ENCODE results near the gene RNF31.
A peak's percentile ranks its signal among the peaks of the same experiment; 100 is the strongest.

The RNF31 gene

DNA sequence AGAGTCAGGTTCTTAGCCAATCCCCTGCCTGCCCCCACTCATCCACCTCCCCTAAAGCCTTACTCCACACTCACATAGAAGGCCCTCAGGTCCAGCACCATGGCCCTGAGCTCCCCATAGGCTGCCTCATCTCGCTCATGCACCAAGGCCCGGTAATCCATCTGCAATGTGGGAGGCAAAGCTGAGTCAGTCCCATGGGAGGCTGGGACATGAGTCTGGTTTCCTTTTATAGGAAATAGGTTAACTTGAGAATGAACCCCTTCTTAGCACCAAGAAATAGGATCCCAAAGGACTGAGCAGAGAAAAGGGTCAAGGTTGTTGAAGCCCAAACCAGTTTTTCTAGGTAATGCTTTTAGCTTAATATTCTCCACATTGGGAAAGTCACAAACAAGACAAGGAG lies 3.8 kb upstream of the RNF31 start:
- H3K4me1 ChIP-seq (ENCODE audit: insufficient read depth, low read length, poor library complexity, severe bottlenecking) = peaks cover 40% of the 10 kb centered on the region
- no peaks in the 10 kb centered on the region for H3K27me3 ChIP-seq (ENCODE audit: insufficient read depth, low read length, poor library complexity, severe bottlenecking)
- peaks cover 73% of the 10 kb centered on the region for H3K79me2 ChIP-seq (ENCODE audit: insufficient read depth, low read length)
- peaks cover 34% of the 10 kb centered on the region for H4K20me1 ChIP-seq (ENCODE audit: insufficient read depth, low read length, poor library complexity, severe bottlenecking)
- no peak overlapping the region for H2AFZ ChIP-seq (ENCODE audit: low read length)
- peaks cover 10% of the 10 kb centered on the region for H3K36me3 ChIP-seq (ENCODE audit: insufficient read depth, low read length)
- peak overlapping the region; percentile 100 for H3K4me2 ChIP-seq (ENCODE audit: low read depth, low read length, poor library complexity, severe bottlenecking)
- H3K9ac ChIP-seq (ENCODE audit: low read depth, low read length, poor library complexity, severe bottlenecking) = no peak overlapping the region
- TF ChIP-seq, protein P1, sequence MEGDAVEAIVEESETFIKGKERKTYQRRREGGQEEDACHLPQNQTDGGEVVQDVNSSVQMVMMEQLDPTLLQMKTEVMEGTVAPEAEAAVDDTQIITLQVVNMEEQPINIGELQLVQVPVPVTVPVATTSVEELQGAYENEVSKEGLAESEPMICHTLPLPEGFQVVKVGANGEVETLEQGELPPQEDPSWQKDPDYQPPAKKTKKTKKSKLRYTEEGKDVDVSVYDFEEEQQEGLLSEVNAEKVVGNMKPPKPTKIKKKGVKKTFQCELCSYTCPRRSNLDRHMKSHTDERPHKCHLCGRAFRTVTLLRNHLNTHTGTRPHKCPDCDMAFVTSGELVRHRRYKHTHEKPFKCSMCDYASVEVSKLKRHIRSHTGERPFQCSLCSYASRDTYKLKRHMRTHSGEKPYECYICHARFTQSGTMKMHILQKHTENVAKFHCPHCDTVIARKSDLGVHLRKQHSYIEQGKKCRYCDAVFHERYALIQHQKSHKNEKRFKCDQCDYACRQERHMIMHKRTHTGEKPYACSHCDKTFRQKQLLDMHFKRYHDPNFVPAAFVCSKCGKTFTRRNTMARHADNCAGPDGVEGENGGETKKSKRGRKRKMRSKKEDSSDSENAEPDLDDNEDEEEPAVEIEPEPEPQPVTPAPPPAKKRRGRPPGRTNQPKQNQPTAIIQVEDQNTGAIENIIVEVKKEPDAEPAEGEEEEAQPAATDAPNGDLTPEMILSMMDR (conservative IDR thresholded peaks at IDR 0.05; ENCODE audit: low read length) = no peak
- H3F3A ChIP-seq (ENCODE audit: low read depth) = 0 out of 2 replicates have a peak, but pooled peaks cover 2% of the 10 kb centered on the region
- no peak overlapping the region for H3K4me3 ChIP-seq (ENCODE audit: low read length, poor library complexity, severe bottlenecking)
- H3K9me2 ChIP-seq (replicated peaks; ENCODE audit: low read depth, low read length) = no peaks in the 10 kb centered on the region
- H3K9me3 ChIP-seq (ENCODE audit: insufficient read depth, low read depth, low read length) = no peaks in the 10 kb centered on the region

DNA sequence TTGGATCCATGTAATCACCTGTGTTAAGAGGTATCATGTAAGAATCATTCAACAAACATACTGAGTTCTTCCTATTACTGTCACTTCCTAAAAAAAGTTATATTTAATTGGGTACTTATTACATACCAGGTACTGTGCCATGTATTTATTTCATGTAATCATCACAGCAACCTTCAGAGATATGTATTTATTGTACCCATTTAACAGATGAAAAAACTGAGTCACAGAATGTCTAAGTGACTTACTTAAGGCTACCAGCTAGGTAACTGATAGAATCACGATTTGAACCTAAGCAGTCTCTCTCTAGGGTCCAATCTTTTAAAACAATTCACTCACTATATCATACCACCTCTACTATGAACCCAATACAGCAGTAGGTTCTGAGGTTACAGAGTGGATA lies 2.8 kb upstream of the RNF31 start:
- Histone ChIP-seq H3K79me2 (ENCODE audit: insufficient read depth, low read length) (peaks cover 73% of the 10 kb centered on the region), H3K9ac (ENCODE audit: low read depth, low read length, poor library complexity, severe bottlenecking) (no peak overlapping the region), H3K9me3 (ENCODE audit: insufficient read depth, low read depth, low read length) (no peaks in the 10 kb centered on the region), H3K4me2 (ENCODE audit: low read depth, low read length, poor library complexity, severe bottlenecking) (peak overlapping the region; percentile 100), H3K9me2 (replicated peaks; ENCODE audit: low read depth, low read length) (no peaks in the 10 kb centered on the region), H2AFZ (ENCODE audit: low read length) (no peak overlapping the region), H3F3A (ENCODE audit: low read depth) (0 out of 2 replicates have a peak, but pooled peaks cover 2% of the 10 kb centered on the region), H4K20me1 (ENCODE audit: insufficient read depth, low read length, poor library complexity, severe bottlenecking) (peaks cover 29% of the 10 kb centered on the region), H3K4me3 (ENCODE audit: low read length, poor library complexity, severe bottlenecking) (no peak overlapping the region), H3K27me3 (ENCODE audit: insufficient read depth, low read length, poor library complexity, severe bottlenecking) (no peaks in the 10 kb centered on the region), H3K4me1 (ENCODE audit: insufficient read depth, low read length, poor library complexity, severe bottlenecking) (peaks cover 40% of the 10 kb centered on the region), H3K36me3 (ENCODE audit: insufficient read depth, low read length) (peaks cover 3% of the 10 kb centered on the region; the same call in 1 of the 2 replicates)
- TF ChIP-seq, protein P1 (conservative IDR thresholded peaks at IDR 0.05; ENCODE audit: low read length) = no peak

- H2AFZ ChIP-seq (ENCODE audit: low read length) = no peak overlapping the region
- peaks cover 73% of the 10 kb centered on the region for H3K79me2 ChIP-seq (ENCODE audit: insufficient read depth, low read length)
- no peak for TF ChIP-seq EZH2phosphoT487 (IDR thresholded peaks at IDR 0.05; ENCODE audit: borderline replicate concordance)
- TF ChIP-seq, protein P1 (conservative IDR thresholded peaks at IDR 0.05; ENCODE audit: low read length) = no peak
- peaks cover 35% of the 10 kb centered on the region for H3K4me1 ChIP-seq (ENCODE audit: insufficient read depth, low read length, poor library complexity, severe bottlenecking)
- no peaks in the 10 kb centered on the region for H3K27me3 ChIP-seq (ENCODE audit: insufficient read depth, low read length, poor library complexity, severe bottlenecking)
- no peaks in the 10 kb centered on the region for H3K9me2 ChIP-seq (replicated peaks; ENCODE audit: low read depth, low read length)
- H3F3A ChIP-seq (ENCODE audit: low read depth) = 0 out of 2 replicates have a peak, but pooled peaks cover 2% of the 10 kb centered on the region
- peaks cover 29% of the 10 kb centered on the region for H4K20me1 ChIP-seq (ENCODE audit: insufficient read depth, low read length, poor library complexity, severe bottlenecking)
- no peaks in the 10 kb centered on the region for H3K9me3 ChIP-seq (ENCODE audit: insufficient read depth, low read depth, low read length)
- H3K9ac ChIP-seq (ENCODE audit: low read depth, low read length, poor library complexity, severe bottlenecking) = peak overlapping the region; percentile 95
- H3K36me3 ChIP-seq (ENCODE audit: insufficient read depth, low read length) = peaks cover 8% of the 10 kb centered on the region; the same call in 1 of the 2 replicates
- peak overlapping the region; percentile 100 for H3K4me3 ChIP-seq (ENCODE audit: low read length, poor library complexity, severe bottlenecking)
- H3K4me2 ChIP-seq (ENCODE audit: low read depth, low read length, poor library complexity, severe bottlenecking) = peak overlapping the region; percentile 100
Observed at GRCh38 chr14:24145219-24145618, 2.1 kb upstream of the RNF31 start.

All from Loucy (cell line).